Erythroblast (primary cell): ENCODE measurements around the gene ACTR5.
"Not testable (repeated sequence)": the region's sequence is repeated elsewhere in the genome, so short reads cannot be mapped to it uniquely, and the experiment has no call there.

ENCODE experiments used
- DNase-seq, 2 experiments: peaks; one replicate each; lab custom pipeline; 2025; lab: John Stamatoyannopoulos, UW
- GATA1 ChIP-seq: IDR thresholded peaks from 2 replicates; pipeline ENCODE4 v1.6.1; 2011; ENCODE audit warnings: low read depth, mild to moderate bottlenecking, control low read depth, low read length, moderate library complexity
- POLR2A ChIP-seq: IDR thresholded peaks from 2 replicates; pipeline ENCODE4 v1.6.1; 2011; ENCODE audit warnings: mild to moderate bottlenecking, low read length

The ACTR5 gene

GRCh38 chr20:38810926-38811630, 62.8 kb downstream of the ACTR5 start:
- no peak for DNase-seq
- no peak for TF ChIP-seq POLR2A
- no peak for TF ChIP-seq GATA1

- no peak for DNase-seq
- TF ChIP-seq POLR2A (no peak), GATA1 (no peak)
These were observed 63.5 kb downstream of the ACTR5 start for GRCh38 chr20:38811769-38812168.

- no peak for TF ChIP-seq POLR2A
- no peak for TF ChIP-seq GATA1
- DNase-seq = no peak
These were observed 63.9 kb downstream of the ACTR5 start for GRCh38 chr20:38812182-38812581.

- no peak for DNase-seq
- TF ChIP-seq GATA1 (no peak), POLR2A (no peak)
These were observed 64.7 kb downstream of the ACTR5 start for GRCh38 chr20:38812709-38813573.

- not testable (repeated sequence) for DNase-seq
These were observed 65.3 kb downstream of the ACTR5 start for GRCh38 chr20:38813574-38813962.

GRCh38 chr20:38815446-38815845, 67.2 kb downstream of the ACTR5 start:
- TF ChIP-seq POLR2A = no peak
- no peak for TF ChIP-seq GATA1
- DNase-seq = no peak

GRCh38 chr20:38818113-38819065, 70.1 kb downstream of the ACTR5 start:
- DNase-seq = no peak
- TF ChIP-seq GATA1 = no peak
- TF ChIP-seq POLR2A = no peak
